Measurements from ENCODE around the gene RBM33.

DNA sequence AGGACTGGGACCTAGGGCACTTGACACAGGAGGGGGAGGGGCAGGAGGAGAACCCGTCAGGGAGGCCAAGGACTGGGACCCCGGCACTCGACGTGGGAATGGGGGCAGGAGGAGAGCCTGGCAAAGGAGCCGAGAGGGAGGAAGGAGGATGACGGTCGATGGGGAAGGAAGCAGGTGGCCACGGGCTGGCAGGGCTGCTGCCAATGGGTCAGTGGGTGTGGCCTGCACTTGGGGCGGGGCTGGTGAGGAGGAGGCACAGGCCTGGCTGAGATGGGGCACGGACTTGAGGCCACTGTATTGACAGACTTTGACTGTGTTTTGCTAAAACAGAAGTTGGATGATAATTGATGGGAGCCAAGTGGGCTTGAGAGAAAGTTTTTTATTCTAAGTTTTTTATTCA lies 68.9 kb downstream of the RBM33 start:
- TF ChIP-seq LEF1 (IDR thresholded peaks at IDR 0.05; ENCODE audit: borderline replicate concordance) (no peak), FOXM1 (IDR thresholded peaks at IDR 0.05; ENCODE audit: borderline replicate concordance) (no peak), BHLHE40 (IDR thresholded peaks at IDR 0.05; ENCODE audit: borderline replicate concordance) (no peak), ZNF384 (IDR thresholded peaks at IDR 0.05) (no peak), L3MBTL2 (conservative IDR thresholded peaks at IDR 0.05) (no peak), SP1 (IDR thresholded peaks at IDR 0.05) (no peak)
